Fibroblast of the aortic adventitia (primary cell): Measurements from ENCODE around the gene KREMEN1. TPM values are rescaled to one million over a fixed set of nuclear protein-coding genes. Genes with fewer than 3 reads are reported as not detected.
A peak's percentile ranks its signal among the peaks of the same experiment; 100 is the strongest.

Experiments used
- DNase-seq: peaks from one replicate; pipeline ENCODE4 v3.0.0-alpha.2; 2010; ENCODE audit warnings: low read depth
- H3K4me3 ChIP-seq: 2 replicates; pipeline ENCODE4 v1.5.1; 2011; ENCODE audit warnings: low read depth, mild to moderate bottlenecking, control low read depth, low read length, moderate library complexity
- CTCF ChIP-seq: IDR thresholded peaks from 2 replicates; pipeline ENCODE4 v1.5.1; 2011; ENCODE audit warnings: mild to moderate bottlenecking, low read length, control low read depth, inconsistent platforms; ENCODE audit not compliant: insufficient read depth
- total RNA-seq: library from RNA; depleted of rRNA; stranded (reverse); fragments of >200 nt; gene quantifications from 2 replicates; pipeline ENCODE4 v1.2.3, GENCODE V29; 2012; ENCODE audit warnings: low replicate concordance

Gene KREMEN1
- total RNA-seq, 1 donor = 5.7 TPM

- DNase-seq = no peak
- H3K4me3 ChIP-seq = no peak overlapping the region
- no peak for TF ChIP-seq CTCF
Measured at GRCh38 chr22:29060931-29061330, 11.9 kb upstream of the KREMEN1 start.

GRCh38 chr22:29061773-29062172 lies 11.1 kb upstream of the KREMEN1 start, which contains the start of gene C22orf31:
TSS of gene C22orf31 (minus strand) at chr22:29061831. CDS start at chr22:29061792, 39 bp downstream.
- peak; percentile 9 for DNase-seq
- TF ChIP-seq CTCF = no peak
- no peak within 1 kb of the TSS for H3K4me3 ChIP-seq

- H3K4me3 ChIP-seq = no peak overlapping the region
- no peak for TF ChIP-seq CTCF
- peak; percentile 22 for DNase-seq
Measured at GRCh38 chr22:29062286-29062821, 10.5 kb upstream of the KREMEN1 start.

- H3K4me3 ChIP-seq = no peak overlapping the region
- DNase-seq = no peak
- TF ChIP-seq CTCF = no peak
Measured at GRCh38 chr22:29065468-29066190, 7.2 kb upstream of the KREMEN1 start.

- no peak for TF ChIP-seq CTCF
- DNase-seq = no peak
- no peak overlapping the region for H3K4me3 ChIP-seq
Measured at GRCh38 chr22:29069463-29069862, 3.4 kb upstream of the KREMEN1 start.

- H3K4me3 ChIP-seq = no peak overlapping the region
- no peak for DNase-seq
- no peak for TF ChIP-seq CTCF
Measured at GRCh38 chr22:29070490-29070889, 2.3 kb upstream of the KREMEN1 start.
